IMR-90 (cell line): ENCODE data around the gene APLF. TPM values are rescaled to one million over a fixed set of nuclear protein-coding genes. Genes with fewer than 3 reads are reported as not detected.

Source experiments
- ATAC-seq: fragments of 200-7000 bp; cut with Tn5 transposase; 2 replicates; pipeline ENCODE4 v1.9.1; 2020; ENCODE audit warnings: low read depth, mild to moderate bottlenecking, moderate library complexity
- BruUV-seq: library from RNA; stranded (reverse); fragments of 400-500 nt; replicated peaks from 2 replicates; lab custom pipeline; 2021; lab: Mats Ljungman, UMichigan
- CTCF ChIA-PET: fragments of 300-600 bp; formaldehyde crosslinking; extraction: SDS; loops from one replicate; lab custom pipeline; 2021; ENCODE audit warnings: antibody characterized with exemption; lab: Yijun Ruan, JAX
- POLR2A ChIA-PET: fragments of 300-600 bp; sonication (Branson Sonifier 250); formaldehyde crosslinking; loops from one replicate; lab custom pipeline; 2022; ENCODE audit warnings: antibody characterized with exemption; ENCODE audit not compliant: unreplicated experiment; lab: Charles Lee
- DNase-seq: peaks from one replicate; pipeline ENCODE4 v3.0.0; 2013
- H2AFZ ChIP-seq: replicated peaks from 2 replicates; pipeline ENCODE3; 2013; ENCODE audit warnings: low read length, mild to moderate bottlenecking; ENCODE audit not compliant: poor library complexity
- H2AK5ac ChIP-seq: 2 replicates; pipeline ENCODE4 v1.6.1; 2013; ENCODE audit warnings: low read depth, low read length, inconsistent platforms
- H2AK9ac ChIP-seq: replicated peaks from 2 replicates; pipeline ENCODE3; 2013; ENCODE audit warnings: mild to moderate bottlenecking, low read depth, low read length, moderate library complexity; ENCODE audit not compliant: poor library complexity
- H2BK120ac ChIP-seq: 2 replicates; pipeline ENCODE4 v1.6.1; 2013; ENCODE audit warnings: low read depth, low read length, inconsistent platforms
- H2BK15ac ChIP-seq: 3 replicates; pipeline ENCODE4 v1.6.1; 2013; ENCODE audit warnings: low read depth, low read length, inconsistent platforms
- H2BK20ac ChIP-seq: 2 replicates; pipeline ENCODE4 v1.6.1; 2013; ENCODE audit warnings: low read depth, mild to moderate bottlenecking, inconsistent platforms, low read length, moderate library complexity
- H2BK5ac ChIP-seq: 2 replicates; pipeline ENCODE4 v1.6.1; 2013; ENCODE audit warnings: mild to moderate bottlenecking, low read depth, low read length, inconsistent platforms; ENCODE audit not compliant: poor library complexity, severe bottlenecking
- H3K14ac ChIP-seq: replicated peaks from 2 replicates; pipeline ENCODE4 v1.6.1; 2013; ENCODE audit warnings: low read depth, low read length, inconsistent platforms
- H3K18ac ChIP-seq: 2 replicates; pipeline ENCODE4 v1.6.1; 2013; ENCODE audit warnings: low read depth, low read length, control low read depth
- H3K23ac ChIP-seq: 2 replicates; pipeline ENCODE4 v1.6.1; 2013; ENCODE audit warnings: low read depth, low read length, inconsistent platforms
- H3K27ac ChIP-seq: 2 replicates; pipeline ENCODE4 v1.5.1; 2013; ENCODE audit warnings: mild to moderate bottlenecking, control low read depth, low read length; ENCODE audit not compliant: insufficient read depth
- H3K27me3 ChIP-seq: 2 replicates; pipeline ENCODE4 v1.6.1; 2013; ENCODE audit warnings: low read length; ENCODE audit not compliant: control insufficient read depth, insufficient read depth
- H3K36me3 ChIP-seq: 2 replicates; pipeline ENCODE4 v1.6.1; 2013; ENCODE audit warnings: low read length, mixed read lengths; ENCODE audit not compliant: control insufficient read depth, insufficient read depth
- H3K4ac ChIP-seq: 2 replicates; pipeline ENCODE4 v1.6.1; 2013; ENCODE audit warnings: low read depth, low read length, inconsistent platforms
- H3K4me1 ChIP-seq: 2 replicates; pipeline ENCODE4 v1.6.1; 2013; ENCODE audit warnings: low read length, mixed read lengths; ENCODE audit not compliant: control insufficient read depth, insufficient read depth
- H3K4me2 ChIP-seq: 2 replicates; pipeline ENCODE4 v1.6.1; 2013; ENCODE audit warnings: low read depth, mild to moderate bottlenecking, control low read depth, low read length, moderate library complexity
- H3K4me3 ChIP-seq: 2 replicates; pipeline ENCODE4 v1.5.1; 2013; ENCODE audit warnings: low read depth, mild to moderate bottlenecking, control low read depth, low read length, moderate library complexity; ENCODE audit not compliant: insufficient read depth
- H3K56ac ChIP-seq: 2 replicates; pipeline ENCODE4 v1.6.1; 2013; ENCODE audit warnings: low read length, inconsistent platforms; ENCODE audit not compliant: insufficient read depth; ENCODE audit errors: extremely low read depth
- H3K79me1 ChIP-seq, 2 experiments: 2 replicates each; pipeline ENCODE4 v1.6.1; 2013; ENCODE audit warnings: low read length in 2 of 2, inconsistent platforms in 1 of 2, low read depth in 1 of 2
- H3K9ac ChIP-seq: 2 replicates; pipeline ENCODE4 v1.6.1; 2013; ENCODE audit warnings: low read depth, low read length, control low read depth
- H3K9me1 ChIP-seq: 2 replicates; pipeline ENCODE4 v1.6.1; 2013; ENCODE audit warnings: low read length, inconsistent platforms; ENCODE audit not compliant: insufficient read depth
- H3K9me3 ChIP-seq: 2 replicates; pipeline ENCODE4 v1.6.1; 2013; ENCODE audit warnings: low read length; ENCODE audit not compliant: control insufficient read depth, insufficient read depth
- H4K20me1 ChIP-seq: 2 replicates; pipeline ENCODE4 v1.6.1; 2013; ENCODE audit warnings: low read length, inconsistent platforms; ENCODE audit not compliant: insufficient read depth
- H4K5ac ChIP-seq: 2 replicates; pipeline ENCODE4 v1.6.1; 2013; ENCODE audit warnings: mild to moderate bottlenecking, low read depth, low read length, control low read depth
- H4K8ac ChIP-seq, 2 experiments: 2 replicates each; pipeline ENCODE4 v1.6.1; 2013; ENCODE audit warnings: low read depth in 2 of 2, low read length in 2 of 2, control low read depth in 1 of 2, inconsistent platforms in 1 of 2
- H4K91ac ChIP-seq: 2 replicates; pipeline ENCODE4 v1.6.1; 2013; ENCODE audit warnings: low read depth, low read length, inconsistent platforms; ENCODE audit not compliant: insufficient read depth
- CHD1 ChIP-seq: IDR thresholded peaks from 2 replicates; pipeline ENCODE4 v1.6.1; 2012; ENCODE audit warnings: low read depth, low read length, improper control_type of control experiment
- FOS ChIP-seq: fragments of 150-350 bp; IDR thresholded peaks from 2 replicates; pipeline ENCODE4 v1.6.1; 2016; ENCODE audit warnings: low read depth, low read length
- POLR2A ChIP-seq: IDR thresholded peaks from 2 replicates; pipeline ENCODE4 v1.6.1; 2012; ENCODE audit warnings: mild to moderate bottlenecking, low read depth, low read length
- RFX5 ChIP-seq: IDR thresholded peaks from 2 replicates; pipeline ENCODE4 v1.8.0; 2012; ENCODE audit warnings: low read depth, mild to moderate bottlenecking, low read length, moderate library complexity
- WGBS, 2 experiments: methylation state at CpG; one replicate each; pipeline versions ENCODE4 v1.1.5 to v1.1.7; 2013; ENCODE audit warnings: missing lambda C conversion rate in 2 of 2; ENCODE audit not compliant: insufficient read length in 1 of 2; ENCODE audit errors: extremely low coverage in 2 of 2; 5-methylcytosine and 5-hydroxymethylcytosine counted together
- dilution Hi-C: fragments of 300-500 bp; cut with HindIII; formaldehyde crosslinking; loops from one replicate; pipeline ENCODE4 v1.14.3; 2018; ENCODE audit warnings: low sequenced_read_pairs; ENCODE audit not compliant: unreplicated experiment
- in situ Hi-C: fragments of 300-500 bp; cut with MboI; formaldehyde crosslinking; loops from 3 replicates; pipeline ENCODE4 v1.14.3; 2019; ENCODE audit warnings: low sequenced_read_pairs, inconsistent platforms, mixed read lengths
- intact Hi-C: fragments of 100-400 bp; cut with micrococcal nuclease; formaldehyde crosslinking; loops from 2 replicates; pipeline ENCODE4 v1.10.0; 2022
- polyA plus RNA-seq, 3 experiments: library from polyadenylated mRNA; depleted of rRNA; stranded (reverse); fragments of >200 nt; gene quantifications; 2 replicates each; pipeline ENCODE4 v1.2.3, GENCODE V29; 2012; ENCODE audit warnings: low replicate concordance in 1 of 3
- total RNA-seq: library from RNA; depleted of rRNA; stranded (reverse); fragments of >200 nt; gene quantifications from 2 replicates; pipeline ENCODE4 v1.2.3, GENCODE V29; 2012
- TF ChIP-seq, protein P1 (sequence below): conservative IDR thresholded peaks from 2 replicates; pipeline ENCODE4 v1.5.1; 2012; ENCODE audit warnings: mild to moderate bottlenecking, low read depth, low read length, improper control_type of control experiment

Gene APLF
- total and polyA plus RNA-seq, 2 of the 4 experiments (the other 2 are of a cell fraction): 1.5 to 2.3 TPM

DNA sequence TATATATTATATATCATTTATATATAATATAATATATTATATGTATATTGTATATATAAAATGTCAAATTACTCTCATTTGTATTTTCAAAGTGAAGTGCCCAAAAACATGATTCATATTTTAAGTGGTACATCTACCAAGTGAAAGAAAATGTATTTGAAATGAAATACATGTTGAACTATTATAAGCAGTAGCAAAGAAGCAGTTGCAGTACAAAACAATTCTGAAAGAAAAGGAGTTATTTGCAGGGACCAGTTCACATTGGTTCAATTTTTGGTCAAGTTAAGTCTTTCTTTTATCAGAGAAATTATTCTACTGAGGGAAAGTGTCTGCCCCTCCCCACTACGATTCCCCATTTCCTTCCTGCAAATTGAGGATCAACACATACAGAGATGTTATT, 51.9 kb downstream of the APLF start:
- no peak overlapping the region for H2AK5ac ChIP-seq
- H3K4me2 ChIP-seq: no peak overlapping the region
- H2BK120ac ChIP-seq: no peak overlapping the region
- H4K20me1 ChIP-seq: no peaks in the 10 kb centered on the region
- H3K9me1 ChIP-seq: no peaks in the 10 kb centered on the region
- H2BK15ac ChIP-seq: no peak overlapping the region
- no CpG with 5 or more reads among the region's 1 CpG for WGBS, 2 experiments
- H3K56ac ChIP-seq: no peak overlapping the region
- H3K27me3 ChIP-seq: no peaks in the 10 kb centered on the region
- POLR2A ChIA-PET: no interaction called here
- no peak overlapping the region for H3K9ac ChIP-seq
- H4K8ac ChIP-seq: no peak overlapping the region
- no peak overlapping the region for H4K5ac ChIP-seq
- no peak overlapping the region for H2AFZ ChIP-seq
- intact Hi-C loops: no loop called here
- H3K4me3 ChIP-seq: no peak overlapping the region
- dilution Hi-C loops: no loop called here
- no peaks in the 10 kb centered on the region for H3K79me1 ChIP-seq
- no peak overlapping the region for H3K18ac ChIP-seq
- H3K14ac ChIP-seq: no peak overlapping the region
- ATAC-seq (no peak), DNase-seq (no peak)
- H3K4ac ChIP-seq: no peak overlapping the region
- H3K4me1 ChIP-seq: no peaks in the 10 kb centered on the region
- no peak overlapping the region for H3K23ac ChIP-seq
- H2BK5ac ChIP-seq: no peak overlapping the region
- TF ChIP-seq CHD1: no peak
- TF ChIP-seq RFX5: no peak
- no peak for TF ChIP-seq FOS
- TF ChIP-seq, protein P1, sequence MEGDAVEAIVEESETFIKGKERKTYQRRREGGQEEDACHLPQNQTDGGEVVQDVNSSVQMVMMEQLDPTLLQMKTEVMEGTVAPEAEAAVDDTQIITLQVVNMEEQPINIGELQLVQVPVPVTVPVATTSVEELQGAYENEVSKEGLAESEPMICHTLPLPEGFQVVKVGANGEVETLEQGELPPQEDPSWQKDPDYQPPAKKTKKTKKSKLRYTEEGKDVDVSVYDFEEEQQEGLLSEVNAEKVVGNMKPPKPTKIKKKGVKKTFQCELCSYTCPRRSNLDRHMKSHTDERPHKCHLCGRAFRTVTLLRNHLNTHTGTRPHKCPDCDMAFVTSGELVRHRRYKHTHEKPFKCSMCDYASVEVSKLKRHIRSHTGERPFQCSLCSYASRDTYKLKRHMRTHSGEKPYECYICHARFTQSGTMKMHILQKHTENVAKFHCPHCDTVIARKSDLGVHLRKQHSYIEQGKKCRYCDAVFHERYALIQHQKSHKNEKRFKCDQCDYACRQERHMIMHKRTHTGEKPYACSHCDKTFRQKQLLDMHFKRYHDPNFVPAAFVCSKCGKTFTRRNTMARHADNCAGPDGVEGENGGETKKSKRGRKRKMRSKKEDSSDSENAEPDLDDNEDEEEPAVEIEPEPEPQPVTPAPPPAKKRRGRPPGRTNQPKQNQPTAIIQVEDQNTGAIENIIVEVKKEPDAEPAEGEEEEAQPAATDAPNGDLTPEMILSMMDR: no peak
- no peak for TF ChIP-seq POLR2A
- CTCF ChIA-PET: no interaction called here
- H3K36me3 ChIP-seq: no peaks in the 10 kb centered on the region
- no peak overlapping the region for H3K27ac ChIP-seq
- H2AK9ac ChIP-seq: no peak overlapping the region
- H3K9me3 ChIP-seq: no peaks in the 10 kb centered on the region
- H2BK20ac ChIP-seq: no peak overlapping the region
- BruUV-seq: no TSS peak
- no peak overlapping the region for H4K91ac ChIP-seq
- in situ Hi-C loops: no loop called here
